NCI-H748 (cell line): ENCODE data around the gene MS4A10.

Source experiments
- DNase-seq: peaks from one replicate; lab custom pipeline; 2025; ENCODE audit not compliant: unreplicated experiment; lab: John Stamatoyannopoulos, UW

MS4A10 gene

DNA sequence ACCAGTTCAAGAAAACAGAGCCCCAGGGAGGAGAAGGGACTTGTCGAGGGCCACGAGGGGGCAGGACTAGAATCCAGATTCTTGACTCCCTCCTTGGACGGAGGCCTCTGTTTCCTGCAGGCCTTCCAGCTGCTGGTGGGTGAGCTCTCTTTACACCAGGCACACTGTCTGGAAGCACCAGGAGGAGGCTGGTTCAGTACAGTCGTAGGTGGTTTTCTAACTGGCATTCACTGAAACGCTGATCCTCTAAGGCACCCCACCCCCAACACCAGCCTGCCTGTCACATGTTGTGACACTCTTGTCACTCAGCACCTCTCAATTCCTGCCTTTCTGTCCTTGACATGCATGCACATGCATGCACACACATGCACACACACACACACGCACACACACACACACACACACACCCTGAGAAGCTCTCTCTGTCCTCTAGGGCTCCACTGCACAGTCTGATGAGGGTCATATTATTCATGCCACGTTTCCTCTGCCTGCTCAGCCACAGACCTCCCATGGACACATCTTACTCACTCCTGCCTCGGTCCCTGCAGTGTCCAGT, 751 bp downstream of the MS4A10 start:
- DNase-seq, result no peak

- DNase-seq, result no peak
Measured at GRCh38 chr11:60786811-60787567, 1.9 kb downstream of the MS4A10 start.

DNA sequence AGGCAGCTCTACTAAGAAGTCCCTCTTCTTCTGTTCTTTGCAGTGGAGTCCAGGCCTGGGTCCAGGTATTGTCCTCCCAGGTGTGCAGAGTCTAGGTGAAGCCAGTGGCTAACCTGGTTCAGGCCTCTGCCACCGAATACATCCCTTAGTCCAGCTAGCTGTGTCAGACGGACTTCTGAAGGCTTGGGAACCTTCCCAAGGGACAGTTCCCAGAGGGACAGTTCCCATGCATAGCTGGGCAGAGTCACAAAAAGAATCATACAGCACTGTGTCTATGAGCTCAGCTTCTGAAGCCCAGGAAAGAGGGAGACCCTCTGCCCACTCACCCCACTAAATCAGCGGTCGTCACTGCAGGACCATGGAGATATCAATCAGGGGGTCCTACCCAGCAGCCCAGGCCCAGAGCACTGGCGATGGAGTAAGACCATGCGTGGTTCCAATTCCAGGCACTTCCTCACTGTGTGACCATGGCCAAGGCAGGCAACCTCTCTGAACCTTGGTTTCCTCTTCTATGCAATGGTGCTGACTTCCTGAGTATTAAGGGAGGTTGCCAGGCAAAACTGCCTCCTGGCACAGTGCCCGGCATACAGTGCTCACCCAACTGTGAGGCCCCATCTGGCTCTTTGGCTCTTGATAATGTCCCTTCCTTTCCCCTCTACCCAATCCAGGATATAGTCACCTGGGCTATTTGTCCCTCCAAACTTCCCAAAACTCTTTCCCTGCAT, 3.4 kb downstream of the MS4A10 start:
- DNase-seq, result no peak

DNA sequence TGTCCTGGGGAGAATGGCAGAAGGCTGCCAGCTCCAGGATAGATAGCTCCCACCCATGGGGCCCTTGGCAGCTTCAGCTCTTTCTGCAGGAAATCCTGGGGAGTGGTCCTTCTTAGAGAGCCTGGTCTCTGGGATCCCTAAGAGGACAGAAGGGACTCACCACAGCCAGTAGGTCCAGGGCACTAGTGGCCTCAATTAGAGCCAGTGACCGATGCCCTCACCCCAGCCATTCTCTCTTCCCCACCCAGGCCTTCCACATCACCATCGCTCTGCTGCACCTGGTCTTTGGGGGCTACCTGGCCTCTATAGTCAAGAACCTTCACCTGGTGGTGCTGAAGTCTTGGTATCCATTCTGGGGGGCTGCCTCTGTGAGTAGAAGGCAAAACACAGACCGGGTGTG, 5.6 kb downstream of the MS4A10 start:
- no peak for DNase-seq

GRCh38 chr11:60791153-60791933, 6.2 kb downstream of the MS4A10 start:
- no peak for DNase-seq

DNA sequence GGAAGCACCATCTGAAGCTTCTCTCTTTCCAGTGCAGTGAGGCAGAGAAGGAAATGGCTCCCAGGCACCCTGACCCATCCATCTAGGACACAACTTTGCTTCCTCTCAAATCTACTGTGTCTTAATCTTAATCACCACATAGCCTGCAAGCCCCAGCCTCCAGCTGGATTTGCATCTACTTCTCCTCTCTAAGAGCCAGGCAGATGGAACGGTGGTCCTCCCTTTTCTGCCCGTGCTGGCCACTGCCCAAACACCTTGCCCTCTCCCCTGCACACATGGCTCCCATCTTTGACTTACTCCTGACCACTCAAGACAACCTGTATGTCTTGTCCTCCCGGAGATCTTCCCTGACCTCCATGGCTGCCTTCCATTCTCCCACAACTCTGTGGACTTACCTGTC, 7.4 kb downstream of the MS4A10 start:
- no peak for DNase-seq

DNA sequence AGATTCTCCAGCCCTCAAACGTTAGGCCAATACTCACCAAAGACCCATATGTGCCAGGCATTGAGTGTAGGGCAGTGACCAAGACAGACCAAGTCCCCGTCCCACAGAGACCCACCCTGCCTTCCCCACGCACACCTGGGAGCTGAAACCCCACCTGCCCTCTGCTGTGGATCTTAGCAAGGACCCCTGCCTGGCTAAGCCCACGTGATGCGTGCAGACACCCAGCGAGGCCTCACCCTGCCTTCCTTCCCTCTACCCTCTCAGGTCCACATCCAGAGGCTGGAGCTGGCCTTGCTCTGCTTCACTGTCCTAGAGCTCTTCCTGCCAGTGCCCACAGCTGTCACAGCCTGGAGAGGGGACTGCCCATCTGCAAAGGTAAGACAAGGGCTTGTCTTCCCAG, 10.2 kb downstream of the MS4A10 start:
- no peak for DNase-seq

DNA sequence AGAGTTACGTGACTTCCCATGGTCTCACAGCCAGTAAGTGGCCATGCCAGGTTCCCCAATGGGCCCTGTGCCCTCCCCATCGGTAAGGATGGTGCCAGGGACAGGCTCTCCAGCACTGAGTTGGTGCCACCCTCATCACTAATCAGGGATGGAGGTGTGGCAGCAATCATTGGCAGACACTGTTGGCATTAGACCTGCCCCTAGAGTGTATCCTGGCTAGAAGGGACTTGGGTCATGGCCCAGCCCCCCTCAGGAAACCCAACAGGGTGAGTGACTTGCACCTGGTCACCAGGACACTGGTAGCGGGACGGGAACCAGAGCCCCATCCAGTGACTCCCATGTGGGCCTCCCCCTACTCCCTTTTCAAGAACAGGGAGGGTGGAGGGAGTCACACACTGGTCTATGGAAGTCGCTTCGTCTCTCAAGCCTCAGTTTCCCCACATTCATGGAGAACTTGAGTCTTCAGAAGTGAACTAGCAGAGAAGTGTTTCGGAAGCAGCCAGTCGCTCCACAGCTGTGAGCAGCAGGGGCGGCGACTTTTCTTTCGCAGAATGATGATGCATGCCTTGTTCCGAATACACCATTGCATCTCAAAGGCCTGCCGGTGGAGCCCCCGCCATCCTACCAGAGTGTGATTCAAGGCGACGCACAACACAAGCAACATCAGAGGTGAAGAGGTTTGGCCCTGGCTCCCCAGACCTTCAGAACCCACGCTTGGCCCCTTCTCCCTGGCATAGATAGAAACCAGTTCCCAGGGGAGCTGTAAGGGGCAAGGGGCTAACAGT, 12.9 kb downstream of the MS4A10 start:
- no peak for DNase-seq

DNA sequence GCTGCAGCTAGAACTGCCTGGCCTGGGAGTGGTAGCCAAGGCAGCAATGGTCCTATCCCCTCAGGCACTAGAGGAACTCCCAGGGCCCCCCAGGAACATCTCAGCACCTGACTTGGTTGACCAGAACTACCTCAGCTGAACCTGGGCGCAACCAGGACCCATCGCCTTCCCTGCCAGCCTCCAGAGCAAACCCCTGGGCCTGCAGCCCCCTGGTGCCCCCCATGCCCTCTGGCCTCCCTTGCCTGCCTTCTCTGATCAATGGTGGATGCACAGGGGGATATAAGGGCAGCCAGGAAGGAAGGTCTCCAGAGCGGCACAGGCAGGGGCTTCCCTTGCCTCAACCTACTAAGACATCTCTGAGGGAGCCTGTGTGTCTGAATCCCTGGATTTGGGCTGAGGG, 13.5 kb downstream of the MS4A10 start:
- no peak for DNase-seq

GRCh38 chr11:60801194-60801593, 16.1 kb downstream of the MS4A10 start:
- no peak for DNase-seq

- no peak for DNase-seq
Measured at GRCh38 chr11:60803273-60803936, 18.3 kb downstream of the MS4A10 start.

DNA sequence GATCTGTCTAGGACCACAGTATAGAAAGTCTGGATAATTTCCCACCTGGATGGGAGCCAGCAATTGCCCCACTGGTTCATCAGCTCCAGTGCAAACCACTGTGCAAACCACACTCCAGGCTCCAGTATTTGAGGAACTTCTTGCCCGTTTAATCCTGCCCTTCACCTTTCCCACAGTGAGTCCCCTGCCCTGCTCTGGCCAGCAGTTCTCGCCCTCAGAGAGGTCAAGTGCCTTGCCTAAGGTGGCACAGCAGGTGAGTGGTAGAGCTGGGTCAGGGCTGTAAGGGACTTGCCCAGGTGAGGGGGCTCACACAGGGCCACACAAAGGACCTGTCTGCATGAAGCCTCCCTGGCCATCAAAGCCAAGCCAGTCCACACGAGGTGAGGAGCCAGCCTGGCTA, 24.1 kb downstream of the MS4A10 start:
- no peak for DNase-seq

DNA sequence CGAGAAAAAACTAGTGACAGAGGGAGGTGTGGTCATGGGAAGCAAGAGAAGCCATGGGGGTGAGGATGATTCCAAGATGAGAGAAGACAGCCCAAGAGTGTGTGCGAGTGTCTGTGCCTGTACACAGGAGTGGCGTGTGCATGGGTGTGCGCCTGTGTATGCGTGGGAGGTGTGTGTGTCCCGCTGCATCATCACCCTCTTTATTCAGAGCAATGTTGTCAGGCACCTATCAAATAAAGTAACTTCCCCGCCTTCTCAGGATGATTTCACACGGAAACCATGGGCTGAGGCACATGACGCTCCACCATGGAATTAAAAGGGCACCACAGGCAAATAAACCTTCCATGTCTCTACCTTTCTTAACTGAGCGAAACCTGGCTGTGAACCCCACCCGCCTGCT, 24.6 kb downstream of the MS4A10 start:
- no peak for DNase-seq

DNA sequence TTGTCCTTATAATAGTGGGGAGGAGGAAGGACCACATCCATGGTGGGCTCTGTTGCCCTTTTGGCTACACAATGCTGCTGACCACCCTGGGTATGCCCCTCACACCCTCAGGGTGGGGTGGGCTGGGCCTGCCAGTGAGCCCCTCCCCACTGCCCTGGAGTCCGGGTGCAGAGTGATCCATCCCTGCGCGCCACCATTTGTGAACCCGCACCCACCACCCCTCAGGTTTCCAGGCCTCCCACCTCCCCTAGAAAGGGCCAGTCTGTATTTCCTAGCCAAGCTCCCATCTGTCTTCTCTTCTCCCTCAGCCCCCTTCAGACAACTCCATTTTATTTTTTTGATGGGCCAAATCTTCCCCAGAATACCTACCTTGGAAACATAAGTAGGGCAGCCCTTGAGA, 25.0 kb downstream of the MS4A10 start:
- DNase-seq, result no peak

DNA sequence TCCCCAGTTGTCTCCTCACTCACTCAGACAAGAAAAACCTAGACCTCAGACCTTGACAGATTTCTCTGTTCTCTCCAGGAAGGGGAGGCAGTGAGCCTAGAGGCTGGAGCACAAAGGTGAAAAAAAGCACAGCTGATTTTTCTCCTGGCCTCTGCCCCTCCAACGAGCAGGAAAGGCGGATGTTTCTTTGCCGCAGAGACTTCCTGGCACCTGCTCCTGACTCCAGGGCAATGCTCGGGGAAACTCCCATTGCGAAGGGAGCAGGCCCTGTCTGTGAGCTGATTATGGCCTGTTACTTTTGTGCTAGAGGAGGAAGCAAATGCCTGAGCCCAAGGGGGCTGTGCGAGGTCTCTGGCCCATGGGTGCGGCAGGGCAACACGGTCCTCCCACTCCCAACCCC, 25.4 kb downstream of the MS4A10 start:
- DNase-seq, result no peak

GRCh38 chr11:60813324-60813723, 28.2 kb downstream of the MS4A10 start:
- DNase-seq, result no peak

DNA sequence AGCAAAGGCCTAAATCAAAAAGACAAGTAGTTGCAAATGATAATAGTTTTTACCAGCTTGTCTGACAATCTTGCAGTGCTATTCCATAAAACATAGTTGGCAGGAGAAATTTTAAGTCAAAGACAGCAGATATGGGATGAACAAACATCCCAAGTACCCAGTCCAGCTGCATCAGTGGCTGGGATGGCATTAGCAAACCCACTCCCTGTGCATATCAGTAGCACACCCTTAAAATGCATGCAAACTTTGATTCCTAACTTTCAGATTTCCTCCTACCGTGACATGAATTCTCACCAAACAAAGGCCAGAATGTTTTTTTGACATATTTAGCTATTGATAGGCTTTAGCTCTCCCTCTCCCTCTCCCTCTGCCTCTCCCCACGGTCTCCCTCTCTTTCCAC, 29.0 kb downstream of the MS4A10 start:
- no peak for DNase-seq

DNA sequence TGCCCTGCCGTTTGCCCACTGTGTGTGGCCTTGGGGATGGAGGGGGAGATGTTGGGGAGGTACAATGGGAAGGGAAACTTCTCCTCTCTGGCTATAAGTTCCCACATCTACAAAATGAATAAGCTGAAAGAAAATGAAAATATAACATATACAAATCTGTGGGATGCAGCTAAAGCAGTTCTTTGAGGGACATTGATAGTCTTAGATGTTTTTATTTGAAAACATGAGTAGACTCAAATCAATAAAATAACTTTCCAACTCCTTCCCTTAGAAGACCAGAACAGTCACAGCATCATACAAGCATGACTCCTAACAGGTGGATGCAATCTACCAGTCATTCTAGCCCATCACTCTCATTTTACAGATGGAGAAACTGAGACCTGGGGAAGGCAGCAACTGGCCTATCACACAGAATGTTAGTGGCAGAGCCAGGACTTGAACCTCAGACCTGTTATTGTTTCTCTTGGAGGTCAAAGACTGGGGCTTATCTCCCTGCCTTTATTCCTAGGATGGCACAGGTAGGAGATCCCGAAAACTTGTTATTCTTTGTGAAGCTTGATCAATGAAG, 31.5 kb downstream of the MS4A10 start:
- DNase-seq, result no peak

DNA sequence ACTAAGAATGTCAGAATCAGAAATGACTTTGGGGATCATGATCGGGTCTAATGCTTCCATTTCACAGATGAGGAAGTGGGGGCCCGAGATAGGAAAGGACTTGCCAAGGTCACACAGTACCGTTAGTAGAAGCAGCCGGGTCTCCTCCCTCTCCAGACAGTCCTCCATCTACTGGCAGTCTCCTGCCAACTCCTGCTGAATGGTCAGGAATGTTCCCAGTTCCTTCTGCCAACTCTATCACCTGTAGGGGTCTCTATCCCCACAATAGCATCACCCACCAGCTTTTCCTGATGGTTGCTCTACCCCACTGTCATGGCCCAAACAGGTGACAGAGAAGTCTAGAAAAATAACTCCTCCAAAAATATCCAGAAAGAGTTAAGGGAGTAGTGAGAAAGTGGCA, 32.9 kb downstream of the MS4A10 start:
- no peak for DNase-seq
